CD14-positive monocyte (primary cell): Measurements from ENCODE around the gene GALNTL6. TPM values are rescaled to one million over a fixed set of nuclear protein-coding genes. Genes with fewer than 3 reads are reported as not detected.

Experiments
- DNase-seq, 3 donors: peaks; one replicate each; pipeline ENCODE4 v3.0.0-alpha.2; 2011 to 2022
- H2AFZ ChIP-seq: 2 replicates; pipeline ENCODE4 v1.6.0; 2012; ENCODE audit warnings: mild to moderate bottlenecking, low read depth, low read length, inconsistent platforms; ENCODE audit not compliant: insufficient read depth, poor library complexity, severe bottlenecking
- H3K27ac ChIP-seq, 2 donors: 1 replicate in 1 of 2; 2 replicates in 1 of 2; pipeline ENCODE4 v1.5.1; 2012 to 2013; ENCODE audit warnings: low read length in 2 of 2, control low read depth in 1 of 2, inconsistent platforms in 1 of 2, low read depth in 1 of 2, mild to moderate bottlenecking in 1 of 2
- H3K27me3 ChIP-seq, 2 donors: one replicate each; pipeline versions ENCODE4 v1.6.0 to v1.6.1; 2011 to 2013; ENCODE audit warnings: low read length in 2 of 2; ENCODE audit not compliant: control insufficient read depth in 2 of 2, insufficient read depth in 2 of 2
- H3K36me3 ChIP-seq, 2 donors: replicated peaks in 1 of 2; 1 replicate in 1 of 2; 2 replicates in 1 of 2; pipeline versions ENCODE4 v1.5.1 to v1.6.1; 2012 to 2013; ENCODE audit warnings: low read length in 2 of 2, control low read depth in 1 of 2, inconsistent platforms in 1 of 2, mild to moderate bottlenecking in 1 of 2; ENCODE audit not compliant: insufficient read depth in 2 of 2, control insufficient read depth in 1 of 2
- H3K4me1 ChIP-seq, 2 donors: 1 replicate in 1 of 2; 2 replicates in 1 of 2; pipeline versions ENCODE4 v1.5.1 to v1.6.1; 2012 to 2013; ENCODE audit warnings: low read length in 2 of 2, control low read depth in 1 of 2, inconsistent platforms in 1 of 2, mild to moderate bottlenecking in 1 of 2, moderate library complexity in 1 of 2; ENCODE audit not compliant: insufficient read depth in 2 of 2, control insufficient read depth in 1 of 2
- H3K4me2 ChIP-seq: replicated peaks from 2 replicates; pipeline ENCODE3; 2012; ENCODE audit warnings: low read length, moderate library complexity, mild to moderate bottlenecking; ENCODE audit not compliant: poor library complexity, severe bottlenecking; ENCODE audit errors: extremely low read depth
- H3K4me3 ChIP-seq, 3 experiments: fragments of 200-600 bp in 1 of 3; sonication (generic) in 1 of 3; replicated peaks in 1 of 3; 1 replicate in 2 of 3; 2 replicates in 1 of 3; pipeline ENCODE4 v1.5.1; 2011 to 2013; ENCODE audit warnings: low read length in 3 of 3, mild to moderate bottlenecking in 3 of 3, control low read depth in 2 of 3, low read depth in 2 of 3, inconsistent platforms in 1 of 3, moderate library complexity in 1 of 3
- H3K79me2 ChIP-seq: 2 replicates; pipeline ENCODE4 v1.6.0; 2012; ENCODE audit warnings: mild to moderate bottlenecking, control low read depth, inconsistent platforms, low read length, moderate library complexity; ENCODE audit not compliant: insufficient read depth
- H3K9ac ChIP-seq: 2 replicates; pipeline ENCODE4 v1.6.0; 2017; ENCODE audit warnings: low read length, mild to moderate bottlenecking; ENCODE audit not compliant: insufficient read depth, poor library complexity, severe bottlenecking
- H3K9me3 ChIP-seq, 2 donors: replicated peaks in 1 of 2; 1 replicate in 1 of 2; 2 replicates in 1 of 2; pipeline versions ENCODE4 v1.5.1 to v1.6.1; 2012 to 2013; ENCODE audit warnings: low read length in 2 of 2, control low read depth in 1 of 2; ENCODE audit not compliant: control insufficient read depth in 1 of 2, insufficient read depth in 1 of 2
- H4K20me1 ChIP-seq: 2 replicates; pipeline ENCODE4 v1.6.0; 2012; ENCODE audit warnings: mild to moderate bottlenecking, low read length, control low read depth, moderate library complexity; ENCODE audit not compliant: insufficient read depth
- H3K27ac Mint-ChIP-seq, 7 donors: one replicate each; pipeline ENCODE4 v1.8.0; 2020; ENCODE audit warnings: mild to moderate bottlenecking in 7 of 7, mixed read lengths in 7 of 7, moderate library complexity in 6 of 7, inconsistent platforms in 2 of 7
- H3K27me3 Mint-ChIP-seq, 3 donors: one replicate each; pipeline ENCODE4 v1.8.0; 2021 to 2022; ENCODE audit warnings: low read depth in 3 of 3, mild to moderate bottlenecking in 3 of 3, mixed read lengths in 3 of 3, moderate library complexity in 3 of 3, inconsistent platforms in 1 of 3
- H3K36me3 Mint-ChIP-seq, 2 donors: one replicate each; pipeline ENCODE4 v1.8.0; 2020; ENCODE audit warnings: mixed read lengths in 2 of 2, inconsistent platforms in 1 of 2, mild to moderate bottlenecking in 1 of 2
- H3K4me1 Mint-ChIP-seq: one replicate; pipeline ENCODE4 v1.8.0; 2020; ENCODE audit warnings: mild to moderate bottlenecking, mixed read lengths
- H3K4me3 Mint-ChIP-seq, 2 donors: one replicate each; pipeline ENCODE4 v1.8.0; 2020; ENCODE audit warnings: mild to moderate bottlenecking in 2 of 2, mixed read lengths in 2 of 2, moderate library complexity in 1 of 2
- H3K9me3 Mint-ChIP-seq, 7 donors: one replicate each; pipeline ENCODE4 v1.8.0; 2020 to 2022; ENCODE audit warnings: mixed read lengths in 7 of 7, mild to moderate bottlenecking in 6 of 7, moderate library complexity in 6 of 7, inconsistent platforms in 2 of 7
- WGBS: methylation state at CpG from one replicate; pipeline ENCODE4 v1.1.5; 2013; ENCODE audit warnings: missing lambda C conversion rate; ENCODE audit not compliant: insufficient coverage; 5-methylcytosine and 5-hydroxymethylcytosine counted together
- intact Hi-C, 2 donors: fragments of 100-400 bp; cut with micrococcal nuclease; formaldehyde crosslinking; loops; one replicate each; pipeline versions ENCODE4 v1.15.0 to v1.15.1; 2023
- polyA plus RNA-seq, 3 donors: library from polyadenylated mRNA; depleted of rRNA in 1 of 3; unstranded in 2 of 3; stranded (reverse) in 1 of 3; fragments of 300-500 nt in 2 of 3; fragments of >200 nt in 1 of 3; fragmentation: Illumina TruSeq in 2 of 3; gene quantifications; 1 replicate in 2 of 3; 2 replicates in 1 of 3; pipeline ENCODE4 v1.2.3, GENCODE V29; 2012 to 2021
- TF ChIP-seq, protein P1 (sequence below): fragments of 200-600 bp; IDR thresholded peaks from one replicate; pipeline ENCODE4 v1.8.0; 2022; ENCODE audit warnings: antibody characterized with exemption, mild to moderate bottlenecking

GALNTL6 gene
- polyA plus RNA-seq, 3 donors = 0.05 TPM; not detected in 2

DNA sequence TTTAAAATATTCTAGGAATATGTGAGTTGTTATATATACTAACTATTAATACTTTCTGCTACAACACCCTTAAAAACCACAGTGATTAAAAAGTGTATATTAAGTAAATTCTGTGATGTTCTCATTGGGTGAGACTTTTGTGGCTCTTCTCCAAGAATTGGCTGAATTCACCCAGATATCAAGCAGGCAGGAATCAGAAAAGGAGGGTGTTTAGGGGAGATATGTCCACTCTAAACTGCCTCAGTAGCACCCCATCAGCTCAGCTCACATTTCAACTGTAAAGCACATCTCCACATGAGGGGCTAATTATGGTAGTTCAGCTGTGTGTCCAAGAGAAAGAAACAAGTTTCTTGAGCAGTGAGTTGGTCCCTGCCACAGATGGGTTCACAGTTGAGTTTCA is 165.0 kb downstream of the GALNTL6 start:
- Histone ChIP-seq H3K36me3 (no peaks in the 10 kb centered on the region), H3K9ac (no peak overlapping the region), H4K20me1 (no peaks in the 10 kb centered on the region), H3K27me3 (no peaks in the 10 kb centered on the region), H3K9me3 (no peaks in the 10 kb centered on the region), H3K4me1 (no peaks in the 10 kb centered on the region), H3K4me2 (no peak overlapping the region), H2AFZ (no peak overlapping the region), H3K4me3 (no peak overlapping the region), H3K79me2 (no peaks in the 10 kb centered on the region), H3K27ac (no peak overlapping the region)
- no peak overlapping the region for H3K27ac Mint-ChIP-seq
- TF ChIP-seq, protein P1, sequence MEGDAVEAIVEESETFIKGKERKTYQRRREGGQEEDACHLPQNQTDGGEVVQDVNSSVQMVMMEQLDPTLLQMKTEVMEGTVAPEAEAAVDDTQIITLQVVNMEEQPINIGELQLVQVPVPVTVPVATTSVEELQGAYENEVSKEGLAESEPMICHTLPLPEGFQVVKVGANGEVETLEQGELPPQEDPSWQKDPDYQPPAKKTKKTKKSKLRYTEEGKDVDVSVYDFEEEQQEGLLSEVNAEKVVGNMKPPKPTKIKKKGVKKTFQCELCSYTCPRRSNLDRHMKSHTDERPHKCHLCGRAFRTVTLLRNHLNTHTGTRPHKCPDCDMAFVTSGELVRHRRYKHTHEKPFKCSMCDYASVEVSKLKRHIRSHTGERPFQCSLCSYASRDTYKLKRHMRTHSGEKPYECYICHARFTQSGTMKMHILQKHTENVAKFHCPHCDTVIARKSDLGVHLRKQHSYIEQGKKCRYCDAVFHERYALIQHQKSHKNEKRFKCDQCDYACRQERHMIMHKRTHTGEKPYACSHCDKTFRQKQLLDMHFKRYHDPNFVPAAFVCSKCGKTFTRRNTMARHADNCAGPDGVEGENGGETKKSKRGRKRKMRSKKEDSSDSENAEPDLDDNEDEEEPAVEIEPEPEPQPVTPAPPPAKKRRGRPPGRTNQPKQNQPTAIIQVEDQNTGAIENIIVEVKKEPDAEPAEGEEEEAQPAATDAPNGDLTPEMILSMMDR = no peak
- H3K36me3 Mint-ChIP-seq = no peaks in the 10 kb centered on the region
- H3K27me3 Mint-ChIP-seq = peaks cover 0 to 1% (median 0%) of the 10 kb centered on the region in 3 donors
- no peak overlapping the region for H3K4me3 Mint-ChIP-seq
- DNase-seq = no peak
- intact Hi-C loops = no loop called here
- H3K4me1 Mint-ChIP-seq = no peaks in the 10 kb centered on the region
- H3K9me3 Mint-ChIP-seq = peaks cover 0 to 6% (median 0%) of the 10 kb centered on the region in 7 donors

DNA sequence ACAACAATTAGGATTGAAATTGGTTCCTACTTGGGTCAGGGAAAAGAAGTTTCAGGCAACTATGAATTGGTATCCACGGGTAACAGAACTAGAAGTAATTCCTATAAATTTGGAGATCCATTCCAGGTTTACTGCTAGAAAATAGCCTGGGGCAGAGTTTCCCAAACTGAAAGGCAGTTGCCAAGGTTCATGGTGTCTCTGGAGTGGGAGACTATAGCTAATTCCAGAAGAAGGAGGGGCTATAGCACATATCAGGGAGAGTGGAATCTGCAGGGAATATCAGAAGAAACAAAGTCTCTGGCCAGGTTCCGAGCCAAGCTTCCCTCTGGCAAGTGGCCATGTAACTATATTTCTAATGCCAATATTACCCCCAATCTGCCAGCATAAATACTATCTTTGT is 166.3 kb downstream of the GALNTL6 start:
- no peak for DNase-seq
- no peaks in the 10 kb centered on the region for H3K79me2 ChIP-seq
- H3K4me3 ChIP-seq = no peak overlapping the region
- Mint-ChIP-seq H3K9me3 (peaks cover 0 to 11% (median 4%) of the 10 kb centered on the region in 7 donors), H3K4me1 (no peaks in the 10 kb centered on the region), H3K4me3 (no peak overlapping the region), H3K36me3 (no peaks in the 10 kb centered on the region), H3K27me3 (peaks cover 0 to 1% (median 0%) of the 10 kb centered on the region in 3 donors), H3K27ac (no peak overlapping the region)
- no peak overlapping the region for H3K9ac ChIP-seq
- H3K36me3 ChIP-seq = no peaks in the 10 kb centered on the region
- H3K27me3 ChIP-seq = no peaks in the 10 kb centered on the region
- WGBS = 92% methylated on average over 1 of the region's 2 CpGs
- H2AFZ ChIP-seq = no peak overlapping the region
- peaks cover 8 to 9% of the 10 kb centered on the region in 2 donors for H3K9me3 ChIP-seq
- no peaks in the 10 kb centered on the region for H3K4me1 ChIP-seq
- TF ChIP-seq, protein P1 = no peak
- no peak overlapping the region for H3K4me2 ChIP-seq
- H3K27ac ChIP-seq = no peak overlapping the region
- intact Hi-C loops = no loop called here
- H4K20me1 ChIP-seq = no peaks in the 10 kb centered on the region
